ENCODE measurements around the gene KRTAP5-1. TPM values are rescaled to one million over a fixed set of nuclear protein-coding genes. Genes with fewer than 3 reads are reported as not detected.
A peak's percentile ranks its signal among the peaks of the same experiment; 100 is the strongest.

KRTAP5-1 gene
- total RNA-seq, 1 donor from 2014 or later, result not detected

DNA sequence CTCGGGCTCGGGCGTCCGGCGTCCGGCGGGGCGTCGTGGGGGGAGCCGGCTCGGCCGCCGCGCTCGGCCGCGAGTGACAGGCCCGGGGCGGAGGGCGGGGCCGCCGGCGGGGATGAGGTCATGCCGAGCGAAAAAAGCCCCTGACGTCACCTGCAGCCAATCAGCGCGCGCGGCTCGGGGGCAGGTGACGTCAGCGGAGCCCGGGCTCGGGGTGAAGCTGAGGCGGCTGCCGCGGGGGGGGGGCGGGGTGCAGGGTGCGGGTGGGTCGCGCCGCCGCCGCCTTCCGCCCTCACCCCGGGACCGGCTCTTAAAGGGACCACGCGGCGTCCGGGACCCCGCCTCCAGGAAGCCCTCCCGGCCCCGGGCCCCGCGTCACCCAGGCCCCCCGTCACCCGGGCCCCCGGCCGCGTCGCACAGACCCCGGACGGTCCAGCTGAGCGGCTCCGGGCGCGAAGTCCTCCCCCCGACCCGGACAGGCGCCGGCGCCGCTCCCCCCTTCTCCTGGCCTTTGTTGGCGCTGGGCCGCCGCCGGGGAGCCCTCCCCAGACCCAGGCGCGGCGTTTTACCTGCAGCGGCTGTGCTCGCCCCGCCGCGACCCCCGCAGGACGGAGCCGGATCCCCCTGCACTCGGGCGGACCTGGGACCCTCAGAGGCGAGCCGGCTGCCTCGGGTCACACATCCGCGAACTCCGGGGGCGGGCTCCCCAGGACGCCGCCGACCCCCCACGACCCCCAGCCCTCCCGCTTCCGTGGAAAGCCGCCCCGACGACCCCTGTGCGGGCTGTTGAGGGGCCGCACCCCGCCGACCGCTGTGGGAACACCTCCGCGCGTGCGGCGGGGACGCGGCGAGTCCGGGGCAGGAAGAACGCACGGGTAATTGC lies 12.6 kb downstream of the KRTAP5-1 start, which contains the start of gene DUSP8:
TSS of gene DUSP8 (minus strand) at position 75 of the 880 bp plus-strand sequence. CDS start 6,445 bp downstream, outside the sequence.
- peak; percentile 97 for DNase-seq (ENCODE audit: low spot score)

- DNase-seq (ENCODE audit: low spot score), result no peak
Measured at GRCh38 chr11:1571760-1572196, 13.3 kb downstream of the KRTAP5-1 start.

DNA sequence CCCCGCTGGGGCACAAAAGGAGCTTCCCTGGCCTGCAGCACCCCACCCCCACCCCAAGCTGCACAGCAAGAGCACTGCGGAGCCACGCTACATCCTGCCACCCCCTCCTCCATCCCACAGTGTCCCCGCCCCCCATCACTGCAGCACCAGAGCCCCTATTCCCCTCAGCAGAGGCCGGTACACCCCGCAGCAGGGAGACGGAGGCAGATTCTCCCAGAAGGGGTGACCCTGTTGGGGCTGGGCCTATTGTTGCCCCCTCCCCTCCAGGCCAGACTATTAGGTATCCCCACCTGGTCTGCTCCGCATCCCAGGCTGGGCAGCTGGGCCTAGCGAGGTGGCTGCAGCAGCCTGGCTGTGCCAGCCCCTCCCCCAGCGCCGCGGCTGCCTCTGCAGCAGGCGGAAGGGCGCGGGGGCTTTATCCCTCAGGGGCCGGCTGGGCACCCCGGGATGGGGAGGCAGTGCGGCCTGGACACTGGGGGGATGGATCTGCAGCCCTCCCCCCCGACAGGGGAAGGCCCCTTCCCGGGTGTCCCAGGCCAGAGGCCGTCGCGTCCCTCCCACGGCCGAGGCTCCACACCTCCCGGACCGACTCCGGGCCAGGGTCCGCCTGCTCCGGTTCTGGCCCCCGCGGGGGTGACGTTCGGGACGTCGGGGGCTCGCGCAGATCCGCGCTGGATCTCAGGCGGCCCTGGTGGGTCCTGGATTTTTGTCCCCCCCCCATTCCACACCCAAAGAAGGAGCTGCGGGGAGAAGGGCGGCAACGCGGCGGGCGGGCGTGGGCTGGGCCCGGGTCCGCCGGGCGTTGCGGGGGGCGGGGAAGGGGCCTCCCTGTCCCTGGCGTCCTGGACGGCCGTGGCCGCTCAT lies 14.0 kb downstream of the KRTAP5-1 start:
- DNase-seq (ENCODE audit: low spot score), result no peak

- DNase-seq (ENCODE audit: low spot score), result no peak
Measured at GRCh38 chr11:1570531-1570895, 14.6 kb downstream of the KRTAP5-1 start.

DNA sequence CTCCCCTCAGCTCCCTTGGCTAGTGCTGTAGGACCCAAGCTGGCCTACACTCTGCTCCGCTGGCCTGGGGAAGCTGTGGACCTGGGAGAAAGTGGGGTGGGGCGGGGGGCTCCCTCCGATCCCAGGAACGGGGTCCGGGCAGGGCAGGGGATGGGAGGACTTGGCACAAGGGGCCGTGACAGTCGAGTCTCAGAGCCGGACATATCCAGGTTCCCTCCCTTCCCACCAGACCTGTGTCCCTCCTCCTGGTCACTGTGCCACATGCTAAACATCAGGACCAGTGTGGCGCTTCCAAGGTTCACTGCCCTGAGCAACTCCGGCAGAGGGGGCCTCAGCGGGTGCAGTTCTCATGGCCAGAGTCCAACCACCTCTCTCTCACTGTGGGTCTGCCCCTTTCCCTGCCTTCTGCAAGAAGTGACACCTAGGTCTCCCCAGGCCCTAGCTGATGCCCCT lies 15.1 kb downstream of the KRTAP5-1 start:
- no peak for DNase-seq (ENCODE audit: low spot score)

- DNase-seq (ENCODE audit: low spot score), result no peak
Measured at GRCh38 chr11:1569251-1569780, 15.8 kb downstream of the KRTAP5-1 start.

DNA sequence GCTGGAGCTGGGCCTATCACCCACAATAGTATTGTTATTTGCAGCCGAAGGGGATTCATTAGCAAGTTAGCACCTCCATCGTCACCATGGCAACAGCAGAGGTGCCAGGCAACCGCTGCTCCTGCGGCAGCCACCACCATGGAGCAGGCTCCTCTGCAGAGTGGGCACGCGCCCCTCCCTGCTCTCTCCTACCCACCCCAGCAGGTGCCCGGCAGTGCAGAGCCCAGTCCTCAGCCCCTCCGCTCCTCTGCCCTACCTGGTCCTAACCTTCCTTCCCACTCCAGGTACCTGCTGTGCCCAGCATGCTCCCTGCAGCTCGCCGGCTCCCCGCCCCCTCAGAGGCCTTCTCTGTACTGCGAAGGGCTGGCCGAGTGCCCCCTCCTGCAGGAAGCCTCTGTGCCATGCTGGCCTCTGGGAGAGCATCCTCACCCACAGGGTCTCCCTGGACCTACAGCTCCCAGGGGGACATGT lies 16.6 kb downstream of the KRTAP5-1 start:
- no peak for DNase-seq (ENCODE audit: low spot score)

- DNase-seq (ENCODE audit: low spot score), result no peak
Measured at GRCh38 chr11:1567721-1568100, 17.4 kb downstream of the KRTAP5-1 start.

- DNase-seq (ENCODE audit: low spot score), result no peak
Measured at GRCh38 chr11:1567052-1567720, 17.9 kb downstream of the KRTAP5-1 start.

GRCh38 chr11:1566381-1567051 lies 18.6 kb downstream of the KRTAP5-1 start:
- no peak for DNase-seq (ENCODE audit: low spot score)

GRCh38 chr11:1565904-1566247 lies 19.2 kb downstream of the KRTAP5-1 start:
- DNase-seq (ENCODE audit: low spot score), result no peak

- no peak for DNase-seq (ENCODE audit: low spot score)
Measured at GRCh38 chr11:1565173-1565903, 19.7 kb downstream of the KRTAP5-1 start.

DNA sequence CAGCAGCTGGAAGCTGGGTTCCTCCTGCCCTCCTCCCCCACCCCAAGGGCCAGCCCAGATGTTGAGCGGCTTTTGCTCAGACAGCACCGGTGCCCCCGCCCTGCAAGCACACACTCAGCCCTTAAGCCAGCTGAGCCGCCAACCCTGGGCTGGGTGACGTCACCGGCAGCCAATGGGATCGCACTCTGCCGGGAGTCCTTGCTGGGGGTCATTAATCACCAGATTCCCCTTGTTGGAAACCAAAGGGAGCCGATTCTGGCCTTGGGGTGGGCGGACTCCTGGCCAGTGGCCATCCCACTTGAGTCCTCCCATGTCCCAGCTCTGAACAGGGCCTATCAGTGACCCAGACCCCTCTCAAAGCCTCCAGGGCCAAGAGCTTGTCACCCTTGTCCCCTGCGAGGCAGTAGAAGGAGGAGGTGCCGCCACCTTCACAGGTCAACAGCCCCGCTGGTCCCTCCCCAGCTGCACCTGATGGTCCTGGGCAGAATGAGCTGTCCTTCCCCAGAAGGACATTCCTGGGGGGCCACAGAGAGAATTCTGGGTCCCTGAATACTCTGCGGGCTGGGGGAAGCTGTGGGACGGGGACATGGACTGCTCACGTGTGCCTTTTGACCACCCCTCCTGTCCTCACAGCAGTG lies 20.4 kb downstream of the KRTAP5-1 start:
- no peak for DNase-seq (ENCODE audit: low spot score)

DNA sequence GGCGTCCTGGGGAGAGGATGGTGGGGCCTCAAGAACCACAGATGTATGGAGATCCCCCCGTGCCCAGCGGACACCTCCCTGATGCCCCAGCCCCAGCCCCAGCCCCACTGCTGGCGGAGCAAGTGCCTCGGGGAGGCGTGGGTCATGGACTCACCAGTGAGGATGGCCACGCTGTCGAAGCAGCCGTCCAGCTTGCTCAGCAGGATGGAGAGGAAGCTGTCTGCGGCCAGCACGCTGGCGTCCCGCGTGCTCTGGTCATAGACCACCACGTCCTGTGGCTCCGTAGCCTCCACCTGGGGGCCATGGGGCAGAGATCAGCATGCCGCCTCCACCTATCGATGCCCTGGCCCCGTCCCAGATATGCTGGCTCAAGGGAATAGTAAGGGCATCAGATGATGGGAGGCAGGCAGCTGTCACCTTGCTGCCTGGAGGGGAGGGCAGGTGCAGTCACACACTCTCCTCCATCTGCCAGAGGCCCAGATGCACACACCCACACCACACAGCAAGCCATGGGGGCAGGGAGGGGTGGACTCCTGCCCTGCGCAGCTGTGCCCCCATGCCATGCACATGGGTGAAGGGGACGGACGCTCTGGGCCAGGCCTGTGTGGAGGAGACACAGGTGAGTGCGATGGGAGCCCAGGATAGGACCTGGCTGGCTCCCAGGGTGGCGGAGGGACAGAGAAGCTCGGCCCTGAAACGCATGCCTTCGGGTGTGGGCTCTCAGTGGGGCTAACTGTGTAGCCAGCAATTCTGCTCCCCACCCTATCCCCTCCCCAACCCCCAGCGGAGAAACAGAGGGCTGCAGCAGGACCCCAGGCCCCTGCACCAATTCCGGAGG lies 21.2 kb downstream of the KRTAP5-1 start:
- DNase-seq (ENCODE audit: low spot score), result no peak

GRCh38 chr11:1563149-1563638 lies 21.9 kb downstream of the KRTAP5-1 start:
- no peak for DNase-seq (ENCODE audit: low spot score)

- DNase-seq (ENCODE audit: low spot score), result no peak
Measured at GRCh38 chr11:1562469-1563148, 22.5 kb downstream of the KRTAP5-1 start.

- DNase-seq (ENCODE audit: low spot score), result no peak
Measured at GRCh38 chr11:1561955-1562354, 23.1 kb downstream of the KRTAP5-1 start.

GRCh38 chr11:1561266-1561665 lies 23.8 kb downstream of the KRTAP5-1 start:
- DNase-seq (ENCODE audit: low spot score), result no peak

Data from mesenteric fat pad (tissue), 1 donor.